Liver (tissue), 9 donors: ENCODE measurements around the gene CEP43. TPM values are rescaled to one million over a fixed set of nuclear protein-coding genes. Genes with fewer than 3 reads are reported as not detected.

Source experiments
- DNase-seq: peaks from one replicate; pipeline ENCODE4 v3.0.0-alpha.2; 2017; ENCODE audit warnings: low spot score
- H3K27ac ChIP-seq, 2 donors: one replicate each; pipeline ENCODE4 v1.7.0; 2013; ENCODE audit warnings: inconsistent platforms in 2 of 2, low read length in 2 of 2, control low read depth in 1 of 2, low read depth in 1 of 2, mild to moderate bottlenecking in 1 of 2
- H3K27me3 ChIP-seq, 4 donors: one replicate each; pipeline versions ENCODE4 v1.6.1 to v1.7.0; 2013; ENCODE audit warnings: low read length in 3 of 4, inconsistent platforms in 1 of 4, mild to moderate bottlenecking in 1 of 4, moderate library complexity in 1 of 4; ENCODE audit not compliant: control insufficient read depth in 4 of 4, insufficient read depth in 4 of 4
- H3K36me3 ChIP-seq, 4 donors: one replicate each; pipeline versions ENCODE4 v1.6.1 to v1.7.0; 2013; ENCODE audit warnings: low read length in 3 of 4, mild to moderate bottlenecking in 3 of 4, low read depth in 1 of 4, moderate library complexity in 1 of 4; ENCODE audit not compliant: control insufficient read depth in 4 of 4, insufficient read depth in 3 of 4
- H3K4me1 ChIP-seq, 4 donors: one replicate each; pipeline versions ENCODE4 v1.6.1 to v1.7.0; 2013; ENCODE audit warnings: low read length in 3 of 4, mild to moderate bottlenecking in 3 of 4, moderate library complexity in 1 of 4; ENCODE audit not compliant: control insufficient read depth in 4 of 4, insufficient read depth in 4 of 4
- H3K4me3 ChIP-seq, 3 donors: one replicate each; pipeline versions ENCODE4 v1.6.1 to v1.7.0; 2013; ENCODE audit warnings: low read length in 3 of 3, control low read depth in 1 of 3, low read depth in 1 of 3, mild to moderate bottlenecking in 1 of 3
- H3K9ac ChIP-seq, 2 donors: one replicate each; pipeline ENCODE4 v1.7.0; 2013; ENCODE audit warnings: low read length in 2 of 2, mild to moderate bottlenecking in 2 of 2, moderate library complexity in 2 of 2, control low read depth in 1 of 2, low read depth in 1 of 2
- H3K9me3 ChIP-seq, 4 donors: one replicate each; pipeline versions ENCODE4 v1.6.1 to v1.7.0; 2013; ENCODE audit warnings: low read length in 3 of 4; ENCODE audit not compliant: control insufficient read depth in 4 of 4
- ATF3 ChIP-seq: IDR thresholded peaks from 2 replicates; pipeline ENCODE4 v1.6.1; 2016; ENCODE audit warnings: antibody characterized with exemption
- EGR1 ChIP-seq, 2 donors: IDR thresholded peaks; 2 replicates each; pipeline ENCODE4 v1.6.1; 2016 to 2018; ENCODE audit warnings: antibody characterized with exemption in 2 of 2, low read depth in 2 of 2
- FOXA1 ChIP-seq: IDR thresholded peaks from 2 replicates; pipeline ENCODE4 v1.6.1; 2016; ENCODE audit warnings: antibody characterized with exemption
- FOXA2 ChIP-seq: IDR thresholded peaks from 2 replicates; pipeline ENCODE4 v1.6.1; 2016; ENCODE audit warnings: antibody characterized with exemption
- GABPA ChIP-seq, 2 donors: IDR thresholded peaks in 1 of 2; conservative IDR thresholded peaks in 1 of 2; 2 replicates each; pipeline ENCODE4 v1.6.1; 2016; ENCODE audit warnings: antibody characterized with exemption in 2 of 2, mild to moderate bottlenecking in 1 of 2, moderate library complexity in 1 of 2
- HNF4G ChIP-seq: IDR thresholded peaks from 2 replicates; pipeline ENCODE4 v1.6.1; 2016; ENCODE audit warnings: antibody characterized with exemption
- MAX ChIP-seq: IDR thresholded peaks from 2 replicates; pipeline ENCODE4 v1.6.1; 2016; ENCODE audit warnings: antibody characterized with exemption
- RAD21 ChIP-seq, 2 donors: IDR thresholded peaks; 2 replicates each; pipeline ENCODE4 v1.6.1; 2016; ENCODE audit warnings: antibody characterized with exemption in 2 of 2, mild to moderate bottlenecking in 2 of 2
- RXRA ChIP-seq, 2 donors: IDR thresholded peaks; 2 replicates each; pipeline ENCODE4 v1.6.1; 2017 to 2018; ENCODE audit warnings: antibody characterized with exemption in 2 of 2, mild to moderate bottlenecking in 1 of 2
- SP1 ChIP-seq: IDR thresholded peaks from 2 replicates; pipeline ENCODE4 v1.6.1; 2018; ENCODE audit warnings: antibody characterized with exemption, mild to moderate bottlenecking
- YY1 ChIP-seq: IDR thresholded peaks from 2 replicates; pipeline ENCODE4 v1.6.1; 2016; ENCODE audit warnings: antibody characterized with exemption, mild to moderate bottlenecking
- WGBS: extraction: QIAGEN DNeasy Blood & Tissue Kit; methylation state at CpG from one replicate; pipeline ENCODE4 v1.1.7; 2013; 5-methylcytosine and 5-hydroxymethylcytosine counted together
- polyA plus RNA-seq, 2 donors: library from polyadenylated mRNA; stranded (reverse) in 1 of 2; unstranded in 1 of 2; fragments of 200-250 nt in 1 of 2; fragments of >200 nt in 1 of 2; fragmentation: Nextera tagmentation in 1 of 2; extraction: Ambion mirVana in 1 of 2; gene quantifications; one replicate each; pipeline versions ENCODE4 v1.2.1 to v1.2.3, GENCODE V29; 2013 to 2015
- total RNA-seq, 2 donors: library from RNA; depleted of rRNA; stranded (reverse); fragments of >200 nt; gene quantifications; one replicate each; pipeline ENCODE4 v1.2.3, GENCODE V29; 2014
- TF ChIP-seq, protein P1 (sequence below): IDR thresholded peaks from 2 replicates; pipeline ENCODE4 v1.6.1; 2016; ENCODE audit warnings: antibody characterized with exemption, mild to moderate bottlenecking
- TF ChIP-seq, protein P2 (sequence below): IDR thresholded peaks from 2 replicates; pipeline ENCODE4 v1.6.1; 2016; ENCODE audit warnings: antibody characterized with exemption
- TF ChIP-seq, protein P3 (sequence below): fragments of 150-350 bp; IDR thresholded peaks from 2 replicates; pipeline ENCODE4 v1.5.1; 2017; ENCODE audit warnings: improper control_type of control experiment, low read depth, low read length; ENCODE audit not compliant: missing input control
- donor health status: healthy.
- donor health status: healthy.
- donor health status: healthy.
- donor health status: healthy.
- donor health status: healthy.

Gene CEP43
- total and polyA plus RNA-seq, 4 donors = 12.0 to 32.0 (median 18.0) TPM

- no peak for TF ChIP-seq GABPA (IDR thresholded peaks at IDR 0.05 in 1 of 2, conservative IDR thresholded peaks at IDR 0.05 in 1 of 2)
Observed at GRCh38 chr6:166987930-166988329, 11.3 kb upstream of the CEP43 start (continued).

DNA sequence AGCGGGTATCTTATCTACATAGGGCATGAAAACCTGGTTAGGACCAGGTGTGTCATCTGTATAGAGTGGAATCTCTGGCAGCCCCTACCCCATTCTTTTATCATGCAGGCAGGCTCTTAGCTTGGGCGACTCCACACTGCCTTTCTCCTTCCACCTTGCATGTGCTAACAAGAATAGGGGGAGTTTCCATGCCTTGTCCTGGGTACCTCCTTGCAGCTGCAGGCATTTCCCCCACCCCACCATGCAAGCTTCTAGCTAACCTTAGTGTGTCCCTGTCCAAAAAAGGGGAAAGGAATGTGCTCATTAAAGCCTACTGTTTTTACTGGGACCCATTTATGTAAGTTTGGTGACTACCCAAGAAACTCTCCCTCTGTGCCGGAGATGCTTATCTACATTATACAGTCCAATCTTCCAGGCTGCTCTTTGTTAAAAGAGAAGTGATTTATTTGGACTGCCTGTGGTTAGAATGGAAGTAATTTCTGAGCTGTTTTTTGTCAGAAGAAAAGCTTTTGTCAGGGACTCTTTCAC lies 10.5 kb upstream of the CEP43 start:
- no peak for DNase-seq
- WGBS = 95% methylated on average over 3 of the region's 3 CpGs
- Histone ChIP-seq H3K4me3 (no peak overlapping the region), H3K9me3 (no peaks in the 10 kb centered on the region), H3K36me3 (no peaks in the 10 kb centered on the region), H3K4me1 (peaks cover 0 to 3% (median 1%) of the 10 kb centered on the region in 4 donors), H3K27ac (no peak overlapping the region), H3K9ac (no peak overlapping the region), H3K27me3 (no peaks in the 10 kb centered on the region)
- TF ChIP-seq YY1 (no peak), SP1 (no peak), EGR1 (IDR thresholded peaks at IDR 0.05; ENCODE audit: low read depth in 2 of 2) (no peak), FOXA1 (no peak), ATF3 (no peak), RXRA (IDR thresholded peaks at IDR 0.05) (no peak), MAX (no peak), FOXA2 (no peak), HNF4G (no peak)
- TF ChIP-seq, protein P1, sequence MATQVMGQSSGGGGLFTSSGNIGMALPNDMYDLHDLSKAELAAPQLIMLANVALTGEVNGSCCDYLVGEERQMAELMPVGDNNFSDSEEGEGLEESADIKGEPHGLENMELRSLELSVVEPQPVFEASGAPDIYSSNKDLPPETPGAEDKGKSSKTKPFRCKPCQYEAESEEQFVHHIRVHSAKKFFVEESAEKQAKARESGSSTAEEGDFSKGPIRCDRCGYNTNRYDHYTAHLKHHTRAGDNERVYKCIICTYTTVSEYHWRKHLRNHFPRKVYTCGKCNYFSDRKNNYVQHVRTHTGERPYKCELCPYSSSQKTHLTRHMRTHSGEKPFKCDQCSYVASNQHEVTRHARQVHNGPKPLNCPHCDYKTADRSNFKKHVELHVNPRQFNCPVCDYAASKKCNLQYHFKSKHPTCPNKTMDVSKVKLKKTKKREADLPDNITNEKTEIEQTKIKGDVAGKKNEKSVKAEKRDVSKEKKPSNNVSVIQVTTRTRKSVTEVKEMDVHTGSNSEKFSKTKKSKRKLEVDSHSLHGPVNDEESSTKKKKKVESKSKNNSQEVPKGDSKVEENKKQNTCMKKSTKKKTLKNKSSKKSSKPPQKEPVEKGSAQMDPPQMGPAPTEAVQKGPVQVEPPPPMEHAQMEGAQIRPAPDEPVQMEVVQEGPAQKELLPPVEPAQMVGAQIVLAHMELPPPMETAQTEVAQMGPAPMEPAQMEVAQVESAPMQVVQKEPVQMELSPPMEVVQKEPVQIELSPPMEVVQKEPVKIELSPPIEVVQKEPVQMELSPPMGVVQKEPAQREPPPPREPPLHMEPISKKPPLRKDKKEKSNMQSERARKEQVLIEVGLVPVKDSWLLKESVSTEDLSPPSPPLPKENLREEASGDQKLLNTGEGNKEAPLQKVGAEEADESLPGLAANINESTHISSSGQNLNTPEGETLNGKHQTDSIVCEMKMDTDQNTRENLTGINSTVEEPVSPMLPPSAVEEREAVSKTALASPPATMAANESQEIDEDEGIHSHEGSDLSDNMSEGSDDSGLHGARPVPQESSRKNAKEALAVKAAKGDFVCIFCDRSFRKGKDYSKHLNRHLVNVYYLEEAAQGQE = no peak
- TF ChIP-seq, protein P2, sequence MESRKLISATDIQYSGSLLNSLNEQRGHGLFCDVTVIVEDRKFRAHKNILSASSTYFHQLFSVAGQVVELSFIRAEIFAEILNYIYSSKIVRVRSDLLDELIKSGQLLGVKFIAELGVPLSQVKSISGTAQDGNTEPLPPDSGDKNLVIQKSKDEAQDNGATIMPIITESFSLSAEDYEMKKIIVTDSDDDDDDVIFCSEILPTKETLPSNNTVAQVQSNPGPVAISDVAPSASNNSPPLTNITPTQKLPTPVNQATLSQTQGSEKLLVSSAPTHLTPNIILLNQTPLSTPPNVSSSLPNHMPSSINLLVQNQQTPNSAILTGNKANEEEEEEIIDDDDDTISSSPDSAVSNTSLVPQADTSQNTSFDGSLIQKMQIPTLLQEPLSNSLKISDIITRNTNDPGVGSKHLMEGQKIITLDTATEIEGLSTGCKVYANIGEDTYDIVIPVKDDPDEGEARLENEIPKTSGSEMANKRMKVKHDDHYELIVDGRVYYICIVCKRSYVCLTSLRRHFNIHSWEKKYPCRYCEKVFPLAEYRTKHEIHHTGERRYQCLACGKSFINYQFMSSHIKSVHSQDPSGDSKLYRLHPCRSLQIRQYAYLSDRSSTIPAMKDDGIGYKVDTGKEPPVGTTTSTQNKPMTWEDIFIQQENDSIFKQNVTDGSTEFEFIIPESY = no peak

DNA sequence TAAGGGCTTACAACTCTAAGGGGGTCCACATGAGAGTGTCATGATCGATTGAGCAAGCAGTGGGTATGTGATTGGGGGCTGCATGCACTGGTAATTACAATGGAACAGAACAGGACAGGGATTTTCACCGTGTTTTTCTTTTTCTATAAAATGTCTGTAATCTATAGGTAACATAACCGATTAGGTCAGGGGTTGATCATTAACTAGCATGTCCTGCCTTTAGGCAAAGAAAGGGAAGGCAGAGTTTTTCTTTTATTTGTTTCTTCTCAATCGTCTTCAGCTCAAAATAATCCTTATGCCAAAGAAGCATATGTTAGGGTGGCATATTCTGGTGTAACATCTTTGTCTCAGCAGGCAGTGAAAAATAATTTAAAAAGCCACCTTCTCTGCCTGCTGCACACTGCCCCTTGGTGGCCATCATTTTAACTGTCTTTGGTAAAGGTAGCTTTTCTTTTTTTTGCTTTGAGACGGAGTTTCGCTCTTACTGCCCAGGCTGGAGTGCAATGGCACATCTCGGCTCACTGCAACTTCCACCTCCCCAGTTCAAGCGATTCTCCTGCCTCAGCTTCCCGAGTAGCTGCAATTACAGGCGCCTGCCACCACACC lies 9.7 kb upstream of the CEP43 start:
- H3K36me3 ChIP-seq = no peaks in the 10 kb centered on the region
- H3K4me1 ChIP-seq = peaks cover 0 to 3% (median 1%) of the 10 kb centered on the region in 4 donors
- no peak overlapping the region for H3K27ac ChIP-seq
- H3K9ac ChIP-seq = no peak overlapping the region
- H3K9me3 ChIP-seq = no peaks in the 10 kb centered on the region
- no peaks in the 10 kb centered on the region for H3K27me3 ChIP-seq
- no peak for DNase-seq
- no peak overlapping the region for H3K4me3 ChIP-seq
- TF ChIP-seq, protein P3, sequence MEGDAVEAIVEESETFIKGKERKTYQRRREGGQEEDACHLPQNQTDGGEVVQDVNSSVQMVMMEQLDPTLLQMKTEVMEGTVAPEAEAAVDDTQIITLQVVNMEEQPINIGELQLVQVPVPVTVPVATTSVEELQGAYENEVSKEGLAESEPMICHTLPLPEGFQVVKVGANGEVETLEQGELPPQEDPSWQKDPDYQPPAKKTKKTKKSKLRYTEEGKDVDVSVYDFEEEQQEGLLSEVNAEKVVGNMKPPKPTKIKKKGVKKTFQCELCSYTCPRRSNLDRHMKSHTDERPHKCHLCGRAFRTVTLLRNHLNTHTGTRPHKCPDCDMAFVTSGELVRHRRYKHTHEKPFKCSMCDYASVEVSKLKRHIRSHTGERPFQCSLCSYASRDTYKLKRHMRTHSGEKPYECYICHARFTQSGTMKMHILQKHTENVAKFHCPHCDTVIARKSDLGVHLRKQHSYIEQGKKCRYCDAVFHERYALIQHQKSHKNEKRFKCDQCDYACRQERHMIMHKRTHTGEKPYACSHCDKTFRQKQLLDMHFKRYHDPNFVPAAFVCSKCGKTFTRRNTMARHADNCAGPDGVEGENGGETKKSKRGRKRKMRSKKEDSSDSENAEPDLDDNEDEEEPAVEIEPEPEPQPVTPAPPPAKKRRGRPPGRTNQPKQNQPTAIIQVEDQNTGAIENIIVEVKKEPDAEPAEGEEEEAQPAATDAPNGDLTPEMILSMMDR = peak; percentile 55
- no peak for TF ChIP-seq YY1
- TF ChIP-seq RAD21 (IDR thresholded peaks at IDR 0.05) = peak; percentile 75 to 80
- whole genome bisulfite sequencing = 56% methylated on average over 10 of the region's 10 CpGs
